Measurements from ENCODE around the gene OGDH.
A peak's percentile ranks its signal among the peaks of the same experiment; 100 is the strongest.
"Not testable (repeated sequence)": the region's sequence is repeated elsewhere in the genome, so short reads cannot be mapped to it uniquely, and the experiment has no call there.

Gene OGDH

DNA sequence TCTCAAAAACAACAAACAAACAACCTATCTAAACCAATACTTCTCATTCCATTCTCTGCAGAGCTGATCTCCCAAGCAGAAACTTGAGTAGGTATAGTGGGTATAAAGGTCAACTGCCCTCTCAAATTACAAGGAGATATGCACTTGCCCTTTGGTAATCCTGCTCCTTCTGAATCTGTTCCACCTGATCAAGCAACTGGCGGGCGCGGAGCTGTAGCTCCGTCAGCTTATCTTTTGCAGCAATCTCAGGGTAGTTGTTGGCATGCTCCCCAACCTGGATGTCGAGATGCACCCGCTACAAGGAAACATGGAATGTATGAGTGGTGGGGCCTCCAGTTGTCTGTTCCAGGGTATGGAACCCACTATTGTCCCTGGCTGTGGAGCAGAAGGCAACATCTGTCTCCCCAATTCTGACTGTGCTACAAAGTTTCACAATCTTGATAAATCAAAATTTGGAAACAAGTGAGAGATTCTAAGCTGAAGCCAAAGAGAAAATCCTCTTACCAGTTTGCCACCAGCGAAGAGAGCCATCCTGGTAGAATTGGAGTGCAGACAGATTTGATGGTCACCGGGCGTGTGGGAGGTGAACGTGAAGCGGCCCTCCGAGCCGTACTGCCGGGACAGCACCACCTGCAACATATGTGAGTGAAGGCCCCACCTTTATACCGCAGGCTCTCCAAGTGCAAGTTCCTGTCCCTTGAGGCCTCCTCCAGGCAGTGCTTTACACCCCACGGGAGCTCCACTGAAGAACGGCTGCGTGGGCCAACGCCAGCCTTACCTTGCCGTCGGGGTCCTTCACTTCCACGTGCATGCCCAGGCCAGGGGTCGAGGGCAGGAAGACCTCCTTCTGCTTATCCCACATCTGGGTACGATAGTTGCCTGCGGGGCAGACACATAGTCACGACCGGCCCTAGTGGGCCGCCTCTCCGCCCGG lies 25.2 kb upstream of the OGDH start:
- DNase-seq: peak; percentile 22

DNA sequence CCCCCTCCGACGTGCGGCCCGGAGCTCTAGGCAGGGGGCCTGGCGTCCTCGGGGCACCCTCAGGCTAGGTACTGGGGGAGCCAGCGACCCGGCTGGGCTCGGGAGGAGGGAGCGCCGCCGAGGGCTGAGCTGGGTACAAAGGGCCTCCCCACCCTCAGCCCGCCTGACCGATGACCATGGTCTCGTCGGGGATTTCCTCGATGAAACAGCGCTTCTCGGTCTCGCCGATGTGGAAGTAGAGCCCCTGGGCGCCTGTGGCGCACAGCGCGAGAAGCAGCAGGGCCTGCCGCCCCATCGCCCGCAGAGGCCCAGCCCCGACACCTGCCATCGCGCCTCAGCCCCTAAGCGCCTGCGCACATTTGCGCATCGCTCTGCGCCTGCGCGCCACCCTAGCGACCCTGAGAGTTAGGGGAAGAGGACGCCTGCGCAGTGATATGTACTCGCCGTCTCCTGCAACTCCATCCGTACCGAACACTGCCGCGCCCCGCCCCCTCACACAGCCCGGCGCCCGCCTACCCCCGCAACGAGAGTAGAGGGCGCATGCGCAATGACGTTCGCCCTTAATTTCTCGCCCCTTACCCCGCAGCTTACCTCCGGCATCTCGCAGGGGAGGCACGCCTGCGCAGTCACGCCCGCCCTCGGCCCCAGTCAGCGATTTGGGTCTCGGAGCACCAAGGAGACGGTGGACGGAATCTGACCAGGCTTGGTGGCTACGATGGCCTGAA lies 24.4 kb upstream of the OGDH start, which contains the start of gene TMED4:
TMED4 (minus strand) TSS at position 353 of the 725 bp plus-strand sequence; CDS start at position 328, 25 bp downstream.
- DNase-seq: peak; percentile 100

DNA sequence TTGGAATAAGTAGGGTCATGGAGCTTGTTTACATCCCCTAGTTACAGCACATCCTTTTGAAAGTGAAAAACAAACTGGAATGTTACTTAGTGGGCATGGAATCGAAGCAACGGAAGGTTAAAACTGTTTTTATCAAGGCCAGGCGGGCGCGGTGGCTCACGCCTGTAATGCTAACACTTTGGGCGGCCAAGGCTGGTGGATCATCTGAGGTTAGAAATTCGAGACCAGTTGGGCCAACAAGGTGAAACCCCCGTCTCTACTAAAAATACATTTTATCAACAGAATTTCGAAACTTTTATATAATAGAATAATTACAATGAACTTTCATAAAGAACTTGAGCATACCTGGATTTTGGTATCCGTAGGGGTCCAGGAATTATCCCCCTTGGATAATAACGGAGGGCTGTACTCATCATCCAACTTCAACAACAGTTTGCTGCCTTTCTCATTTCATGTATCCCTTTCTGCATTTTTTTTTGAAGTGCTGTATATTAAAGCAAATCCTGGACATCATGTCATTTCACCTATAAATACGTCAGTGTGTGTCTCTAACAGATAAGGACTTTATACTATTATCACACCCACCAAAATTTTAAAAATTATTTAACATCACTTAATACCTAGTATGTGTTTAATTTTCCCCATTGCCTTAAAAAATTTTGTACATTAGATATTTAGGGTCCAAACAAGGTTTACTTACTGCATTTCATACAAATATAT lies 23.1 kb upstream of the OGDH start:
- DNase-seq: no peak

DNA sequence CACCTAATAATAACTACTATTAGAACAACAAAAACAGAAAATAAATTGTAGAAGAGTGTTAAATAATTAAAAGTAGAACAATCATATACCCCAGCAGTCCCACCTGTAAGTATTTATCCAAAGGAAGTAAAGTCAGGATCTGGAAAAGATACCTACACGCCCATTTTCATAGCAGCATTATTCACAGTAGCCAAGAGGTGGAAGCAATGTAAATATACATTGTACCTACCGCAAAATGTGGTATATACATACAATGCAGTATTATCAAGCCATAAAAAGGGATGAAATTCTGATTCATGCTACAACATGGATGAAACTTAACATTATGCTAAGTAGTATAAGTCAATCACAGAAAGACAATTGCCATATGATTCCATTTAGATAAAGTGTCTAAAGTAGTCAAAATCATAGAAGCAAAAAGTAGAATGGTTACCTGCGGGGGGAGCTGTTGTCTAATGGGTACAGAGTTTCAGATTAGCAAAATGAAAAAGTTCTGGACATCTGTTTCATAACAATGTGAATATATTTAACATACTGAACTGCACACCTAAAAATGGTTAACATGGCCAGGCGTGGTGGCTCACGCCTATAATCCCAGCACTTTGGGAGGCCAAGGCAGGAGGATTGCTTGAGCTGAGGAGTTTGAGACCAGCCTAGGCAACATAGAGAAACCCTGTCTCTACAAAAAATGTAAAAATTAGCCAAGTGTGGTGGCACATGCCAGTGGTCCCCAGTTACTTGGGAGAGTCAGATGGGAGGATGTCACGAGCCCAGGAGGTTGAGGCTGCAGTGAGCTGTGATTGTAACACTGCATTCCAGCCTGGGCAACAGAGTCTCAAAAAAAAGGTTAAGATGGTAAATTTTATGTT lies 18.4 kb upstream of the OGDH start:
- DNase-seq: no peak

DNA sequence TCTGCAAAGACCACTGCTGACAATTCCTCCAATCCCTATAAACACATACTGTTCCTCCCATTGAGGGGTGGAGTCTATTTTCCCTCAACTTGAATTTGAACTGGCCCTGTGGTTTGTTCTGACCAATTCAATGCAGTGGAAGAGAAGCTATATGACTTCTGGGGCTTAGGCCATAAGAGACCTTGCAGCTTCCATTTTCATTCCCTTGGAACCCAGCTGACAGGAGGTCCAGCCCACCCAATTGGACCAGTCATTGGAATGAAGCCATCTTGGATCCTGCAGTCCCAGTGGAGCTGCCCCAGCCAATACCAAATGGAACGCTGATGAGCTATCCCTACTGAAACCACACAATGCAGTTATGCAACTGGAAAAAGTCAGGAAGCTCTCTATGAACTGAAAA lies 15.5 kb upstream of the OGDH start:
- DNase-seq: no peak

DNA sequence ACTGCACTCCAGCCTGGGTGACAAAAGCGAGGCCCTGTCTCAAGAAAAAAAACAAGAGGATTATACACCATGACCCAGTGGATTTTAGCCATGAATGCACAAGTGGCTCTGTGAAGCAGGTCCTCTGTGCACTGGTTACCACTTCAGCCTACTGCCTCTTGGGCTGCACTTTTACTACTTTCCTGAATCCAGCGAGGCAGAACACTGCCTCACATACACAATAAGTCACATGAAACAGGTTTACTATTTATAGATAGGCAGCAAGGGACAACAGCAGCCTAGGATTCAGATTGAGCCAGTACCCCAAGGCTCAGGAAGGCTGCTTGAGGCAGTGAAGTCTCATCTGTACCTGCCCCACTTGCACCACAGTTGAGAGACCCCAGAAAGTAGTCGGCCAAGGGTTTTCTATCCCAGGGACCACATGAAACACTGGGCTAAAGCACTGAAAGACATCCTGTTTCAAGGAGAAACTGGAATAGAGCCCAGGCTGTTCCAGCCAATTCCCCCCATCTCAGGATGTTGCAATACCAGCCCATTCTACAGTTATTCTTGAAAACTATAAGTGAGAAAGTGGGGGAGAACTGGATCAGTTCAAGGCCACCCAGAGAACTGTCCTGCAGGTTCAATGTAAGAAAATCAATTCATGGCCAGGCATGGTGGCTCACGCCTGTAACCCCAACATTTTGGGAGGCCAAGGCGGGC lies 10.3 kb upstream of the OGDH start:
- no peak for DNase-seq

DNA sequence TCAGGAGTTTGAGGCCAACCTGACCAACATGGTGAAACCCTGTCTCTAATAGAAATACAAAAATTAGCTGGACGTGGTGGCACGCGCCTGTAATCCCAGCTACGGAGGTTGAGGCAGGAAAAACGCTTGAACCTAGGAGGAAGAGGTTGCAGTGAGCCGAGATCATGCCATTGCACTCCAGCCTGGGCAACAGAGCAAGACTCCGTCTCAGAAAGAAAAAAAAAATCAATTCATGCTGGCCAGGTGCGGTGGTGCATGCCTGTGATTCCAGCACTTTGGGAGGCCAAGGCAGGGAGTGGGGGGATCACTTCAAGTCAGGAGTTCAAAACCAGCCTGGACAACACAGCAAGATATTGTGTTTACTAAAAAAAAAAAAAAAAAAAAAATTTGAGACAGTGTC lies 9.2 kb upstream of the OGDH start:
- not testable (repeated sequence) for DNase-seq

DNA sequence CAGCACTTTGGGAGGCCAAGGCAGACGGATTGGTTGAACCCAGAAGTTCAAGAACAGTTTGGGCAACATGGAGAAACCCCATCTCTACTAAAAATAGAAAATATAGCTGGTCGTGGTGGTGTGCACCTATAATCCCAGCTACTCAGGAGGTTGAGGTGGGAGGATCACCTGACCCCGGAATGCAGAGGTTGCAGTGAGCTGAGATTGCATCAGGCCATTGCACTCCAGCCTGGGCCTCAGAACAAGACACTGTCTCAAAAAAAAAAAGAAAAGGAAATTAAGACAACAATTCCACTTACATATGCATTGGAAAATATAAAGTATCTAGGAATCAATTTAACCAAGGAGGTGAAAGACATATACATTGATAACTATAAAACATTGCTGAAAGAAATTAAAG lies 7.2 kb upstream of the OGDH start:
- no peak for DNase-seq

DNA sequence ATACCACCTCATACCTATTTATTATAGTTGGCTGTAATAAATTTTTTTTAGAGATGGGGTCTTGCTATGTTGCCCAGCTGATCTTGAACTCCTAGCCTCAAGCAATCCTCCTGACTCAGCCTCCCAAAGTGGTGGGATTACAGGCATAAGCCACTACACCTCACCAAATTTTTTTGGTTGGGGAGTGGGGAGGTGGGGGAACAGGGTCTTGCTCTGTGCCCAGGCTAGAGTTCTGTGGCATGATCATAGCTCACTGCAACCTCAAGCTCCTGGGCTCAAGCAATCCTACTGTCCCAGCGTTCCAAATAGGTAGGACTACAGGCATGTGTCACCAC lies 3.9 kb upstream of the OGDH start:
- DNase-seq: no peak

DNA sequence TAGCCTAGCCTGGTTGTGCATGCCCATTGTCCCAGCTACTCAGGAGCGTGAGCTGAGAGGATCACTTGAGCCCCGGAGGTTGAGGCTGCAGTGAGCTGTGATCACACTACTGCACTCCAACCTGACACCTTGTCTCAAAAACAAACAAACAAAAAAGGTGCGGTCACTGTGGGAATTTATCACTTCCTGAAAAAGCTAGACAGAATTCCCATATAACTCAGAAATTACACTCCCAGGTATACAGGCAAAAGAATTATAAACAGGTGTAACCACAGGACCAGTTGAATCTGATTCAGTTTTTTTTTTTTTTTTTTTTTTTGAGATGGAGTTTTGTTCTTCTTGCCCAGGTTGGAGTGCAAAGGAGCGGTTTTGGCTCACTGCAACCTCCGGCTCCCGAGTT lies 3.2 kb upstream of the OGDH start:
- DNase-seq: no peak

DNA sequence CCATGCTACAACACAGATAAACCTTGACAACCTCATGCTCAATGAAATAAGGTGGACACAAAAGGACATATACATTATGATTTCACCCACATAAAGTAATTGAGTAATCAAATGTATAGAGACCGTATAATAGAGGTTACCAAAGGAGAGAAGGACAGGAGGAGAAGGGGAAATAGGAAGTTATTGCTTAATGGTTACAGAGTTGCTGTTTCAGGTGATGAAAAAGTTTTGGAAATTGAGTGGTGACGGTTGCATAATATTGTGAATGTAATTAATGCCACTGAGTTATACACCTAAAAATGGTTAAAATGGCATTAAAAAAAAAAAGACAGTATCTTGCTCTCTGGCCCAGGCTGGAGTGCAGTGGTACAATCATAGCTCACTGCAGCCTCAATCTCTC lies 1.5 kb upstream of the OGDH start:
- no peak for DNase-seq

DNA sequence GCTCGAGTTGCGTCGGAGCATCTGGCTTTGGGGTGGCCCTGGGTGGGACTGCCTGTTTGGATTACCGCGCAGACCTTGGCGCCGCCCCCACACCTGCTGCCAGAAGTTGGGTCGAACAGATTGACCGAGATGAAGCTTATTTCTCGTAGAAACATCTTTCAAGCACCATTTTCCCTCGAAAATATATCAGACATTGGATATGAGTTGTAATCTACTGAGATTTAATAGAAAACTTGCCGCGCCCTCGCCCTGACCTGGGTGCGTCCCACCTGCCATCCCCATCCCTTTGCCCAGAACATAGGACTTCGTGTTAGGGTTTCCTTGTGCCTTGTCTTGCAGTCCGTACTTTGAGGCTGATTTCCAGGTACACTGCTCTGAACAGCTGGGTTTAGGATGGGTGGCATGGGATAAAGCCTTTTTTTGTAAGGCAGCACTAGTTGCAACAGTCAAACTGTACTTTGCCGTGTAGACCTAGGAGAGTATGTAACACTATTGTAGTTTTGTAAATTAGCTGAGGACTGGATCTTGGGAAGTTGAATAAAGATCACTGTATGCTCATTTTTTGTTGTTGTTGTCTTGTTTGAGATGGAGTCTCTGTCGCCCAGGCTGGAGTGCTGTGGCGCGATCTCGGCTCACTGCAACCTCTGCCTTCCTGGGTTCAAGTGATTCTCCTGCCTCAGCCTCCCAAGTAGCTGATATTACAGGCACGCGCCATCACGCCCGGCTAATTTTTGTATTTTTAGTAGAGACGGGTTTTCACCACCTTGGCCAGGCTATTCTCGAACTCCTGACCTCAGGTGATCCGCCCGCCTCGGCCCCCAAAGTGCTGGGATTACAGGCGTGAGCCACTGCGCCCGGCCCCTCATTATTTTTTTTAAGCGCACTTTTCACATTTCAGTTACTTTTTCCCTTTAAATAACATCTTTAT lies 978 bp downstream of the OGDH start:
- DNase-seq: no peak

DNA sequence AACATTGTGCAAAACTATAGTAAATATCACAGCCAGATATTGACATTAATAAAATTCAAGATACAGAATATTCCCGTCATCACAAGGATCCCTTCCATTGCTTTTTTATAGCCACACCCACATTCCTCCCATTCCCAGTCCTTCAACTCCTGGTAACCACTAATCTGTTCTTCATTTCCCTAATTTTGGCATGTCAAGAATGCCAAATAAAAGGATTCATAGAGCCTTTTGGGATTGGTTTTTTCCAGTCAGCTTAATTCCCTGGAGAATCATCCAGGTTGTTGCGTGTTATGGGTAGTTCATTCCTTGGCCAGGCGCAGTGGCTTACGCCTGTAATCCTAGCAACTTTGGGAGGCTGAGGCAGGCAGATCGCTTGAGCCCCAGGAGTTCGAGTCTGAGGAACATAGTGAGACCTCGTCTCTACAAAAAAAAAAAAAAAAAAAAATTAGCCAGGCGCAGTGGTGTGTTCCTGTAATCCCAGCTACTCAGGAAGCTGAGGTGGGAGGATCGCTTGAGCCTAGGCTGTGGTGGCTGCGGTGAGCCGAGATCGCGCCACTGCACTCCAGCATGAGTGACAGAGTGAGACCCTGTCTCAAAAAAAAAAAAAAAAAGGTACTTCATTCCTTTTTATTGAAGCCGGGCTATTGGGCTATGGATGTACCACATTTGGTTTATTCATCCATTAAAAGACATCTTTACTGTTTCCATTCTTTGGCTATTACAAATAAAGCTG lies 2.7 kb downstream of the OGDH start:
- no peak for DNase-seq

DNA sequence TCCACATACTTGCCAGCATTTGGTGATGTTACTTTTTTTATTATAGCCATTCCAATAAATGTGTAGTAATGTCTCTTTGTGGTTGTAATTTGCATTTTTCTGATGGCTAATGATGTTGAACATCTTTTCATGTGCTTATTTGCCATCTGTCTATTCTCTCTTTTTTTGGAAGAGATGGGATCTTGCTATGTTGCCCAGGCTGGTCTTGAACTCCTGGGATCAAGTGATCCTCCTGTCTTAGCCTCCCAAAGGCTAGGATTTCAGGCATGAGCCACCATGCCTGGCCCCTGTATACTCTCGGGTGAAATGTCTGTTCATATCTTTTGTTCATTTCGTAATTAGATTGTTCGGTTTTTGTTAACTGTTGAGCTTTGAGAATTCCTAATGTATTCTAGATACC lies 3.4 kb downstream of the OGDH start:
- DNase-seq: no peak

DNA sequence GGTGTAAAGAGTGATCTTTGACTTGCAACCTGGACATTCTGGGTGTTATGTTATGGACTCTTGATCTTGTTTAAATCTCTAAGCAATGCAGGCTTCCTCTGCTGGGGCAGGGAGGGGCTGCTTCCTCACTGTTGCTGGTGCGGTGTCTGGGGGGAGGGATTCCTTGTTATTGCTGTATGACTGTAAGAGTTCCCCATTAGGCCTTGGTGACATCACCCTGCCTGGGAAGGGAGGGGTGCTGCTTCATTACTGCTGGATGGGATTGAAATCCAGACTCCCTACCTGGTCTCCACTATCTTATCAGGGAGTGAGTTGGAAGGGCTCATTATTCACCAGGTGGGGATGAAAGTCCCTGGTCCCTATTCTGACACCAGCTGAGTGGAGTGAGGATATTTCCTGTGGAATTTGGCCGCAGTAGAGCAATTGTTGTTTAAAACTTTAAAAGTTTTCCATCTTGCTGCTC lies 8.8 kb downstream of the OGDH start:
- no peak for DNase-seq

DNA sequence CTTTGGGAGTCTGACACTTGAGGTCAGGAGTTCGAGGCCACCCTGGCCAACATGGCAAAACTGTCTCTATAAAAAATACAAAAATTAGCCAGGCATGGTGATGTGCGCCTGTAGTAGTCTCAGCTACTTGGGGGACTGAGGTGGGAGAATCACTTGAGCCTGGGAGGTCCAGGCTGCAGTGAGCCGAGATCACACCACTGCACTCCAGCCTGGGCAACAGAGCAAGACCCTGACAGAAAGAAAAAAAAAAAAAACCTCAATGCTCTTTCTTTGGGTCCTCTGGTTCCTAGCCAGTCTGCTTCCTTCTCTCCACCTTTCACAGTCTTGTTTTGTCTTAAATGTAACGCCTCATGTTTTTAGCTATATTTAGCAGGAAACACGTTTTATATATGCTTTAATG lies 9.4 kb downstream of the OGDH start:
- DNase-seq: no peak

DNA sequence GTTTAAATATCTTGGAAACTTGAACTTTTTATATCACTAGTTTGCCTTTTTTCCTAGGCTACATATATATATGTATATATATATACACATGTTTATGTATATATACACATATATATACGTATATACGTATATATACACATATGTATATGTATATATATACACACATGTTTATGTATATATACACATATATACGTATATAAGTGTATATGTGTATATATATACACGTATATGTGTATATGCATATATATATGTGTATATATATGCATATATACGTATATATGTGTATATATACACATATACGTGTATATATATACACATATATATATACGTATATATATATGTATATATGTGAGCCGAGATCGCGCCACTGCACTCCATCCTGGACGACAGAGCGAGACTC lies 10.1 kb downstream of the OGDH start:
- DNase-seq: no peak

DNA sequence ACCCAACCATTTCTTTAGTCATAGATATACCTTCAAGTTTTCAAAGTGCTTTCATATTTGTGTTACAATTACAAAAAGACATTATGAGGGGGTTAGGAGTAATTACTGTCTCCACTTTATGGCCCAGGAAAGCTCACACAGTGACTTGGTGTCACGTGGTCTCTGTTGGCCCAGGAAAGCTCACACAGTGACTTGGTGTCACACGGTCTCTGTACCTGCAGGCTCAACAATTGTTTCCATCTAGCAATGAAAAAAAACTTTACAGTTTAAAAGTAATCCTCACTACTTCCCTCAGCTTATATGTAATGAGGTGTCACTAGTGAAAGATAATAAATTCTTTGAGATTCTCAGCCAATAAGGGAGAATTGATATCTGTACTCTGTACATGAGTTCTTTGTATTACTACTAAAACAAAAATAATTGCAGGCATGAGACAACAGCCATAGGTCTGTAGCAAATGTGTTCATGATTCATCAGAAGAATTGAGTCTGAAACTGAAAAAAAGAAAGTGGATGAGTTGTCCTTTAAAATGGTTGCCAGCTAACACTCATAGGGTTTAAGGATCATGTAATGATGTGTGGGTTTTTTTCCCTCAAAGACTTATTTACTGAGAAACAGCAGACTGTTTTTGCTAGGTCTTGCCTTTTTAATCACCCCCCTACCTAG lies 10.9 kb downstream of the OGDH start:
- DNase-seq: no peak

DNA sequence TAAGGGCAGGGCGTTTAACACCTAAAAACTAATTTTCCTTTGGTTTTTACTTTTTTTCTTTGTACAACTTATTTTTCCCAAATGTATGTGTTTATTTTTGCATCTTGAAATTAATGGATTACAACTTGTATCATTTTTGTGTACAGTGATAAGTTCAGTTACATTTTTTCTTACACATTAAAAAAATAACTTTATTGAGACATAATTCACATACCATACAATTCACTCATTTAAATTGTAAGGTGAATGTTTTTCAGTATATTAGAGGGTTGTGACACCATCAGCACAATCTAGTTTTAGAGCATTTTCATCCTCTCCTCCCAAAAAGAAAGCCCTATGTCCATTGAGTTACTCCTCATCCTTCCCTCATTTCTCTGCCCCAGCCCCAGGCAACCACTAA lies 11.6 kb downstream of the OGDH start:
- no peak for DNase-seq

Measured in activated CD4-positive, alpha-beta T cell treated with anti-CD3 and anti-CD28 coated beads for 1 hour (primary cell).